ENCODE measurements around the gene ABHD1.

DNA sequence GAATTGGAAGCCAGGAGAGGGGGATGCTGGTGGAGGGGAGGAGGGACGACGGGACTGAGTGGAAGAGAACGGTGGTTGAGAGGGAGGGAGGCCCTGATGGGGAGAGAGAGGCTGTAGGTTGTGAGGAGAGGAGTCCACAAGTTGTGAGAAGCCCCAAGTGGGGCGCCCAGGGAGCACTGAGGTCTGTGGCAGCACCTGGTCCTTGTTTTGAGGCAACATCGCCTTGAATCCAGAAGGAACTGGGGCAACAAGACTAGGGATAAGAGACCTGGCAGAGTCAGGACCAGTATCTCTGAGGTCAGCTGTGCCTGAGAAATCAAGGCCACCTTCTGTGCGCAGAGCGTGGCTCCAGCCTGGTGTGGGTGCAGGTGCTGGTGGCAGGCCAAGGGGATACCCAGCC lies 14.5 kb downstream of the ABHD1 start:
- TF ChIP-seq TAF1 (conservative IDR thresholded peaks at IDR 0.05) = no peak
- TF ChIP-seq, protein P1, sequence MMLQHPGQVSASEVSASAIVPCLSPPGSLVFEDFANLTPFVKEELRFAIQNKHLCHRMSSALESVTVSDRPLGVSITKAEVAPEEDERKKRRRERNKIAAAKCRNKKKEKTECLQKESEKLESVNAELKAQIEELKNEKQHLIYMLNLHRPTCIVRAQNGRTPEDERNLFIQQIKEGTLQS (IDR thresholded peaks at IDR 0.05) = no peak
- TF ChIP-seq, protein P2, sequence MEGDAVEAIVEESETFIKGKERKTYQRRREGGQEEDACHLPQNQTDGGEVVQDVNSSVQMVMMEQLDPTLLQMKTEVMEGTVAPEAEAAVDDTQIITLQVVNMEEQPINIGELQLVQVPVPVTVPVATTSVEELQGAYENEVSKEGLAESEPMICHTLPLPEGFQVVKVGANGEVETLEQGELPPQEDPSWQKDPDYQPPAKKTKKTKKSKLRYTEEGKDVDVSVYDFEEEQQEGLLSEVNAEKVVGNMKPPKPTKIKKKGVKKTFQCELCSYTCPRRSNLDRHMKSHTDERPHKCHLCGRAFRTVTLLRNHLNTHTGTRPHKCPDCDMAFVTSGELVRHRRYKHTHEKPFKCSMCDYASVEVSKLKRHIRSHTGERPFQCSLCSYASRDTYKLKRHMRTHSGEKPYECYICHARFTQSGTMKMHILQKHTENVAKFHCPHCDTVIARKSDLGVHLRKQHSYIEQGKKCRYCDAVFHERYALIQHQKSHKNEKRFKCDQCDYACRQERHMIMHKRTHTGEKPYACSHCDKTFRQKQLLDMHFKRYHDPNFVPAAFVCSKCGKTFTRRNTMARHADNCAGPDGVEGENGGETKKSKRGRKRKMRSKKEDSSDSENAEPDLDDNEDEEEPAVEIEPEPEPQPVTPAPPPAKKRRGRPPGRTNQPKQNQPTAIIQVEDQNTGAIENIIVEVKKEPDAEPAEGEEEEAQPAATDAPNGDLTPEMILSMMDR (IDR thresholded peaks at IDR 0.05; ENCODE audit: low read depth, low read length, missing input control) = no peak
- TF ChIP-seq, protein P3, sequence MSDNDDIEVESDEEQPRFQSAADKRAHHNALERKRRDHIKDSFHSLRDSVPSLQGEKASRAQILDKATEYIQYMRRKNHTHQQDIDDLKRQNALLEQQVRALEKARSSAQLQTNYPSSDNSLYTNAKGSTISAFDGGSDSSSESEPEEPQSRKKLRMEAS (IDR thresholded peaks at IDR 0.05) = no peak
- TF ChIP-seq FOXA1 (IDR thresholded peaks at IDR 0.05) = no peak
